HEK293T (cell line): Measurements from ENCODE around the gene ADAR.

Experiments
- ELF4 ChIP-seq: fragments of 450-650 bp; IDR thresholded peaks from 2 replicates; pipeline ENCODE4 v1.6.1; 2017; ENCODE audit warnings: antibody characterized with exemption
- PKNOX1 ChIP-seq: fragments of 450-650 bp; IDR thresholded peaks from 2 replicates; pipeline ENCODE4 v1.6.1; 2016

DNA sequence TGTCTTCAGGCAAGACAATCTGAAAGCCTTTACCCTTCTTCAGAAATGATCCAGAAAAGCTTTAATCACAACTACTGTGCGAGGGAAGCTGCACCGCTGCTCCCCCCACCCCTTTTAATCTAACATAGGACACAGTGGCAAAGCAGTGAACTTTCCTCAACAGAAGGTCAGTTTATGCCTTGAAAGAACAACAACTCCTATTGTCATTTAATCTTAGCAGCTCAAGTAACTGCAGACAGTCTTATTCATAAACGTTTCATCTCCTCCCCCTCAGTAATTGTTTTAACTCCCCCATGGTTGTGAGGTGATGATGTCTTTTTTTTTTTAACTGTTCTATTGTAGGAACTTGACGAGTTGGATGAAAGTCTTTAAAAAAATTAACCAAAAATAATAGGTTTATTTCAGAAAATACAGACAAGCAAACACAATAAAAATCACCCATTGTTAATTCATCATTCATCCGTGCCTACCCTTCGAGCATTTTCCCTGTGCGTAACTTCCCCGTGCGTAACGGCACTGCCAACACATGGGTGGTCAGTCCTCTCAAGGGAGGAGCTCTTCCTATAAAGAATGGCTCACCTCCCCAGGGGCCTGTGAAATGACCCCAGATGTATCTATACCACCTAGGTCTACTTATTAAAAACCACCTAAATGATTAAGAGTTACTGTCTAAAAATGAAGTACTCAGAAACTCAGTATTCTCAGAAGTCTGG is 3.3 kb upstream of the ADAR start:
- TF ChIP-seq PKNOX1 (no peak), ELF4 (no peak)
